HepG2 (cell line): ENCODE results near the gene SLC17A9. TPM values are rescaled to one million over a fixed set of nuclear protein-coding genes. Genes with fewer than 3 reads are reported as not detected.

Source experiments
- ATRX ChIP-seq: sonication (generic); formaldehyde crosslinking; IDR thresholded peaks from 2 replicates; pipeline ENCODE4 v1.4.0; 2020; ENCODE audit warnings: missing genetic modification reagents, borderline replicate concordance
- GPBP1L1 ChIP-seq: sonication (generic); formaldehyde crosslinking; IDR thresholded peaks from 2 replicates; pipeline ENCODE4 v1.5.0; 2020; ENCODE audit warnings: mild to moderate bottlenecking, missing genetic modification reagents
- IKZF5 ChIP-seq: IDR thresholded peaks from 2 replicates; pipeline ENCODE4 v1.6.1; 2018; ENCODE audit warnings: missing genetic modification reagents, mild to moderate bottlenecking, missing compliant biosample characterization
- KDM2A ChIP-seq: sonication (generic); formaldehyde crosslinking; IDR thresholded peaks from 2 replicates; pipeline ENCODE4 v1.4.0; 2020; ENCODE audit warnings: low read depth, missing genetic modification reagents, borderline replicate concordance
- SMARCE1 ChIP-seq: fragments of 450-650 bp; IDR thresholded peaks from 2 replicates; pipeline ENCODE4 v1.6.1; 2017; ENCODE audit warnings: borderline replicate concordance
- TBL1XR1 ChIP-seq: fragments of 150-350 bp; IDR thresholded peaks from 2 replicates; pipeline ENCODE4 v1.6.1; 2014; ENCODE audit warnings: borderline replicate concordance, low read length; ENCODE audit not compliant: partially characterized antibody
- ZBTB46 ChIP-seq: sonication (generic); formaldehyde crosslinking; IDR thresholded peaks from 2 replicates; pipeline ENCODE4 v1.4.0; 2020; ENCODE audit warnings: mild to moderate bottlenecking, missing genetic modification reagents, borderline replicate concordance
- ZBTB49 ChIP-seq: sonication (generic); formaldehyde crosslinking; IDR thresholded peaks from 2 replicates; pipeline ENCODE4 v1.4.0; 2020; ENCODE audit warnings: missing genetic modification reagents, borderline replicate concordance
- ZNF292 ChIP-seq: sonication (generic); formaldehyde crosslinking; IDR thresholded peaks from 2 replicates; pipeline ENCODE4 v1.8.1; 2022; ENCODE audit warnings: mild to moderate bottlenecking, low read depth, missing genetic modification reagents, borderline replicate concordance
- ZSCAN25 ChIP-seq: sonication (generic); formaldehyde crosslinking; IDR thresholded peaks from 2 replicates; pipeline ENCODE4 v1.8.0; 2022; ENCODE audit warnings: mild to moderate bottlenecking, missing genetic modification reagents
- polyA plus RNA-seq, 8 experiments: library from polyadenylated mRNA; depleted of rRNA in 3 of 8; stranded (reverse) in 7 of 8; unstranded in 1 of 8; fragments of >200 nt; fragmentation: Illumina TruSeq in 4 of 8; extraction: Trizol in 4 of 8; gene quantifications; 2 replicates each; pipeline versions ENCODE4 v1.2.1 to v1.2.3, GENCODE V29; 2011 to 2016; ENCODE audit warnings: low read depth in 4 of 8, missing spikeins in 1 of 8, mixed read lengths in 1 of 8; ENCODE audit not compliant: insufficient read depth in 1 of 8
- total RNA-seq, 5 experiments: library from RNA; depleted of rRNA; stranded (reverse); fragments of >200 nt; fragmentation: Illumina TruSeq; extraction: Trizol; gene quantifications; 2 replicates each; pipeline ENCODE4 v1.2.3, GENCODE V29; 2016; ENCODE audit warnings: low read depth in 1 of 5
- TF ChIP-seq, protein P1 (sequence below): sonication (generic); formaldehyde crosslinking; IDR thresholded peaks from 2 replicates; pipeline ENCODE4 v1.5.1; 2020; ENCODE audit warnings: mild to moderate bottlenecking, missing genetic modification reagents, moderate library complexity
- TF ChIP-seq, protein P2 (sequence below): sonication (generic); formaldehyde crosslinking; IDR thresholded peaks from 2 replicates; pipeline ENCODE4 v1.4.0; 2020; ENCODE audit warnings: missing genetic modification reagents, borderline replicate concordance

SLC17A9 gene
- total and polyA plus RNA-seq, 2 of the 13 experiments (the other 11 are each of a cell fraction or from before 2014, with no cell fraction given) = 110 to 191 TPM

DNA sequence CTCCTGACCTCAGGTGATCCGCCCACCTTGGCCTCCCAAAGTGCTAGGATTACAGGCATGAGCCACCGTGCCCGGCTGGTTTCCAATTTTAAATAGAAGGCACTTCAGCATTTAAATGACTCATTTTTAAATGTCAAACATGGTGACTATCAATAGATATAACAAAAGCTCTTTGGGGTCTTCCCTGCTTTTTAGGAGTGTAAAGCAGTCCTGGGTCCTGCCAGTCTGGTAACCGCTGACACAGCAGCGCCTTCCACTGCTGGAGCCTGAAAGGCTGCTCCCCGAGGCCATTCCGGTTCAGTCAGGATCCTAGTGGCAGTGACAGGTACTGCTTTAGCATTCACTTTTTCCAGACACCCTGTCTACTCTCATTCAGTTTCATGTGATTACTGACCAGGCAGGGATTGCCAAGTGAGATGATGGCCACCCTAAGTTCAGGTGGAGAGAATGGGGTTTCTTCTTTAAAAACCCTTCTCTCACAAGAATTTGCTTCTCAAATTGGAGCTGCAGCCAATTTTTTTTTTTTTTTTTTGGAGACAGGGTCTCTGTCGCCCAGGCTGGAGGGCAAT lies 31.3 kb upstream of the SLC17A9 start (continued):
- TF ChIP-seq, protein P1, sequence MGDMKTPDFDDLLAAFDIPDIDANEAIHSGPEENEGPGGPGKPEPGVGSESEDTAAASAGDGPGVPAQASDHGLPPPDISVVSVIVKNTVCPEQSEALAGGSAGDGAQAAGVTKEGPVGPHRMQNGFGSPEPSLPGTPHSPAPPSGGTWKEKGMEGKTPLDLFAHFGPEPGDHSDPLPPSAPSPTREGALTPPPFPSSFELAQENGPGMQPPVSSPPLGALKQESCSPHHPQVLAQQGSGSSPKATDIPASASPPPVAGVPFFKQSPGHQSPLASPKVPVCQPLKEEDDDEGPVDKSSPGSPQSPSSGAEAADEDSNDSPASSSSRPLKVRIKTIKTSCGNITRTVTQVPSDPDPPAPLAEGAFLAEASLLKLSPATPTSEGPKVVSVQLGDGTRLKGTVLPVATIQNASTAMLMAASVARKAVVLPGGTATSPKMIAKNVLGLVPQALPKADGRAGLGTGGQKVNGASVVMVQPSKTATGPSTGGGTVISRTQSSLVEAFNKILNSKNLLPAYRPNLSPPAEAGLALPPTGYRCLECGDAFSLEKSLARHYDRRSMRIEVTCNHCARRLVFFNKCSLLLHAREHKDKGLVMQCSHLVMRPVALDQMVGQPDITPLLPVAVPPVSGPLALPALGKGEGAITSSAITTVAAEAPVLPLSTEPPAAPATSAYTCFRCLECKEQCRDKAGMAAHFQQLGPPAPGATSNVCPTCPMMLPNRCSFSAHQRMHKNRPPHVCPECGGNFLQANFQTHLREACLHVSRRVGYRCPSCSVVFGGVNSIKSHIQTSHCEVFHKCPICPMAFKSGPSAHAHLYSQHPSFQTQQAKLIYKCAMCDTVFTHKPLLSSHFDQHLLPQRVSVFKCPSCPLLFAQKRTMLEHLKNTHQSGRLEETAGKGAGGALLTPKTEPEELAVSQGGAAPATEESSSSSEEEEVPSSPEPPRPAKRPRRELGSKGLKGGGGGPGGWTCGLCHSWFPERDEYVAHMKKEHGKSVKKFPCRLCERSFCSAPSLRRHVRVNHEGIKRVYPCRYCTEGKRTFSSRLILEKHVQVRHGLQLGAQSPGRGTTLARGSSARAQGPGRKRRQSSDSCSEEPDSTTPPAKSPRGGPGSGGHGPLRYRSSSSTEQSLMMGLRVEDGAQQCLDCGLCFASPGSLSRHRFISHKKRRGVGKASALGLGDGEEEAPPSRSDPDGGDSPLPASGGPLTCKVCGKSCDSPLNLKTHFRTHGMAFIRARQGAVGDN (CRISPR knock-in tag) = peak; percentile 58
- 0 out of 2 replicates have a peak, but pooled peaks have one; percentile 36 for TF ChIP-seq IKZF5 (CRISPR knock-in tag)
- TF ChIP-seq ZNF292 (CRISPR knock-in tag) = peak; percentile 38; the same call in 1 of the 2 replicates
- TF ChIP-seq, protein P2, sequence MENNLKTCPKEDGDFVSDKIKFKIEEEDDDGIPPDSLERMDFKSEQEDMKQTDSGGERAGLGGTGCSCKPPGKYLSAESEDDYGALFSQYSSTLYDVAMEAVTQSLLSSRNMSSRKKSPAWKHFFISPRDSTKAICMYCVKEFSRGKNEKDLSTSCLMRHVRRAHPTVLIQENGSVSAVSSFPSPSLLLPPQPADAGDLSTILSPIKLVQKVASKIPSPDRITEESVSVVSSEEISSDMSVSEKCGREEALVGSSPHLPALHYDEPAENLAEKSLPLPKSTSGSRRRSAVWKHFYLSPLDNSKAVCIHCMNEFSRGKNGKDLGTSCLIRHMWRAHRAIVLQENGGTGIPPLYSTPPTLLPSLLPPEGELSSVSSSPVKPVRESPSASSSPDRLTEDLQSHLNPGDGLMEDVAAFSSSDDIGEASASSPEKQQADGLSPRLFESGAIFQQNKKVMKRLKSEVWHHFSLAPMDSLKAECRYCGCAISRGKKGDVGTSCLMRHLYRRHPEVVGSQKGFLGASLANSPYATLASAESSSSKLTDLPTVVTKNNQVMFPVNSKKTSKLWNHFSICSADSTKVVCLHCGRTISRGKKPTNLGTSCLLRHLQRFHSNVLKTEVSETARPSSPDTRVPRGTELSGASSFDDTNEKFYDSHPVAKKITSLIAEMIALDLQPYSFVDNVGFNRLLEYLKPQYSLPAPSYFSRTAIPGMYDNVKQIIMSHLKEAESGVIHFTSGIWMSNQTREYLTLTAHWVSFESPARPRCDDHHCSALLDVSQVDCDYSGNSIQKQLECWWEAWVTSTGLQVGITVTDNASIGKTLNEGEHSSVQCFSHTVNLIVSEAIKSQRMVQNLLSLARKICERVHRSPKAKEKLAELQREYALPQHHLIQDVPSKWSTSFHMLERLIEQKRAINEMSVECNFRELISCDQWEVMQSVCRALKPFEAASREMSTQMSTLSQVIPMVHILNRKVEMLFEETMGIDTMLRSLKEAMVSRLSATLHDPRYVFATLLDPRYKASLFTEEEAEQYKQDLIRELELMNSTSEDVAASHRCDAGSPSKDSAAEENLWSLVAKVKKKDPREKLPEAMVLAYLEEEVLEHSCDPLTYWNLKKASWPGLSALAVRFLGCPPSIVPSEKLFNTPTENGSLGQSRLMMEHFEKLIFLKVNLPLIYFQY = no peak
- TF ChIP-seq ZBTB46 (CRISPR knock-in tag) = no peak
- no peak for TF ChIP-seq ATRX
- peak; percentile 66; the same call in 1 of the 2 replicates for TF ChIP-seq KDM2A (CRISPR knock-in tag)
- no peak for TF ChIP-seq GPBP1L1
- TF ChIP-seq ZSCAN25 (CRISPR knock-in tag) = no peak
- peak; percentile 14 for TF ChIP-seq TBL1XR1
- TF ChIP-seq ZBTB49 (CRISPR knock-in tag) = no peak
- no peak for TF ChIP-seq SMARCE1
